Astrocyte of the spinal cord (primary cell): ENCODE results near the gene SLC4A4.

ENCODE experiments used
- DNase-seq: peaks from one replicate; pipeline ENCODE4 v3.0.0; 2011; ENCODE audit warnings: low read depth, low spot score
- H3K4me3 ChIP-seq: 2 replicates; pipeline ENCODE4 v1.5.1; 2011; ENCODE audit warnings: low read depth, mild to moderate bottlenecking, low read length, moderate library complexity
- in situ Hi-C: cut with HindIII; loops from 2 replicates; pipeline ENCODE4 v1.10.0; 2017; ENCODE audit warnings: low sequenced_read_pairs
- TF ChIP-seq, protein P1 (sequence below): IDR thresholded peaks from 2 replicates; pipeline ENCODE4 v1.5.1; 2012; ENCODE audit warnings: low read depth, mild to moderate bottlenecking, low read length, inconsistent platforms

The SLC4A4 gene

DNA sequence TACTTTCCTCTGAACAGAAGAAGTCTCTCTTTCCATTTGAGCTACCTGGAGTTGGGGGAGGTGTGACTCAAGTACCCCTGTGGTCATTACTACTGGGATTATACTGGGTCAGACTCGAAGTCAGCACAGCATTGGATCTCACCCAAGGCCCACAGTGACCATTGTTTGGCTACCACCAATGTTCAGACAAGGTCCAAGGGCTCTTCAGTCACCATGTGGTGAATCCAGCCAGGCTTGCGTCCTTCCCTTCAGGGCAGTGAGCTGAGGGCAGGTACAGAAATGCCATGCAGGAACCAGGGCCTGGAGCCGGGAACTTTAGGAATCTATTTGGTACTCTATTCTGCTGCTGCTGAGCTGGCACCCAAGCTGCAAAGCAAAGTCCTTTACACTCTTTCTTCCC, 5.5 kb upstream of the SLC4A4 start:
- DNase-seq = no peak
- in situ Hi-C loops = no loop called here
- TF ChIP-seq, protein P1, sequence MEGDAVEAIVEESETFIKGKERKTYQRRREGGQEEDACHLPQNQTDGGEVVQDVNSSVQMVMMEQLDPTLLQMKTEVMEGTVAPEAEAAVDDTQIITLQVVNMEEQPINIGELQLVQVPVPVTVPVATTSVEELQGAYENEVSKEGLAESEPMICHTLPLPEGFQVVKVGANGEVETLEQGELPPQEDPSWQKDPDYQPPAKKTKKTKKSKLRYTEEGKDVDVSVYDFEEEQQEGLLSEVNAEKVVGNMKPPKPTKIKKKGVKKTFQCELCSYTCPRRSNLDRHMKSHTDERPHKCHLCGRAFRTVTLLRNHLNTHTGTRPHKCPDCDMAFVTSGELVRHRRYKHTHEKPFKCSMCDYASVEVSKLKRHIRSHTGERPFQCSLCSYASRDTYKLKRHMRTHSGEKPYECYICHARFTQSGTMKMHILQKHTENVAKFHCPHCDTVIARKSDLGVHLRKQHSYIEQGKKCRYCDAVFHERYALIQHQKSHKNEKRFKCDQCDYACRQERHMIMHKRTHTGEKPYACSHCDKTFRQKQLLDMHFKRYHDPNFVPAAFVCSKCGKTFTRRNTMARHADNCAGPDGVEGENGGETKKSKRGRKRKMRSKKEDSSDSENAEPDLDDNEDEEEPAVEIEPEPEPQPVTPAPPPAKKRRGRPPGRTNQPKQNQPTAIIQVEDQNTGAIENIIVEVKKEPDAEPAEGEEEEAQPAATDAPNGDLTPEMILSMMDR = no peak

DNA sequence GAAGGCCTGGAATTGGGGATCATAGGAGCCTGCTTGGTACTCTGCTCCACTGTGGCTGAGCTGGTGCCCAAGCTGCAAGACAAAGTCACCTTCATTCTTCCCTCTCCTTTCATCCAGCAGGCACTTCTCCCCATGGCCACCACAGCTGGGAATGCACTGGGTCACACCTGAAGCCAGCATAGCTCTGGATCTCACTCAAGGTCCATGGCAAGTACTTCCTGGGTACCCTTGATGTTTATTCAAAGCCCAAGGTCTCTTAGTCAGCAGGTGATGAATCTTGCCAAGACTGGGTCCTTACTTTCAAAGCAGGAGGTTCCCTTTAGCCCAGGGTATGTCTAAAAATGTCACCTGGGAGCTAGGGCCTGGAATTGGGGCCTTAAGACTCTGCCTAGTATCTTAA, 4.9 kb upstream of the SLC4A4 start:
- in situ Hi-C loops = no loop called here
- TF ChIP-seq, protein P1 = no peak
- DNase-seq = no peak
- no peak overlapping the region for H3K4me3 ChIP-seq

More for the DNA sequence above, 5.5 kb upstream of the SLC4A4 start:
- no peak overlapping the region for H3K4me3 ChIP-seq

DNA sequence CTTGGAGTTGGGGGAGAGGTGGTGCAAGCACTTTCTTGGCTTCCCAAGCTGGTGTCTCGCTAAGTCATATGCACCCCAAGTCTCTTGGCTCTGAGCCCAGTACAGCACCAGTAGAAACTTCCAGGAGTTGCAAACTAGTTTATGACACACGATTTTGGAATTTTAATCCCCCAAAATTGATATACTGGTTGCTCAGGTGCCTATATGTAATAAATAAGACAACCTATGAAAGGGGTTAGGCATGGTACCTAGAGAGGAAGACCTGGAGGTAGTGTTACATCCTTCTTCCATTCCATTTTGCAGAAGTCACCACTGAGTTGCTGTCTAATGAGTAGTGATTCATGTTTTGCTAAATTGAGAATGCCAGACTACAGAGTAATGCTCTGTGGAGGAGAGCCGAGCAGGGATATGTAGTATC, 4.3 kb upstream of the SLC4A4 start:
- DNase-seq = peak; percentile 15
- TF ChIP-seq, protein P1 = no peak
- no peak overlapping the region for H3K4me3 ChIP-seq
- in situ Hi-C loops = no loop called here

DNA sequence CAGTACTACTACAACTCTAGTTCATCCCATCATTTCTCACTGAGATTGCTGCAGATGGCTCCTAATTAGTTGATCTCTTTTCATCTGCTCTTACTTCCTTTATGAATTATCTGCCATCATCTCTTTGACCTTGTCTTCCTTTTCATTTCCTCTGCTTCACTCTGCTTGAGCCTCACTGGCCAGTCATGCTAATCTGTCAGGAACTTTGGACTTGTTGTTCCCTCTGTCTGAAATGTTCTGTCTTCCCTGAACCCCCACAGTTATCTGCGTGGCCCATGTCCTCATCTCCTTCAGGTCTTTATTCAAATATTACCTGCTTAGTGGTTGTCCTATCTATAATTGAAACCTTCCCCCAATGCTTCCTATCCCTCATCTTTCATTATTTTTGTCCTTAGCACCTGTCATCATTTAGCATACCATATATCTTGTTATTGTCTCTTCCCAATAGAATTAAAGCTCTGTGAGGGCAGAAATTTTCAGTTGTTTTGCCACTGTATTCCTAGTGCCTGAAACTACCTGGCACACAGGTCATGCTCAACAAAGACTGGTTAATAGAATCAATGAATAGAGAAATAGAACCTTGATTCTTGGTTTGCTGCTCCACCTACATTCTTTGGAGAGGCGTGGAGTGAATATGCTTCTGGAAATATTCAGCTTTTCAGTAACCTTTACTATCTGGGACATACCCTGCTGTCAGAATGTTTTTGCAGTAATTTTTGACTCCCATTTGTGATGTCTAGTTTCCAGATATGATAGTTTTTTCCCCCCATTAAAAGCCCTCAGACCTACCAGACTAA, 5.0 kb downstream of the SLC4A4 start:
- TF ChIP-seq, protein P1 = no peak
- H3K4me3 ChIP-seq = no peak overlapping the region
- no peak for DNase-seq
- in situ Hi-C loops = no loop called here

DNA sequence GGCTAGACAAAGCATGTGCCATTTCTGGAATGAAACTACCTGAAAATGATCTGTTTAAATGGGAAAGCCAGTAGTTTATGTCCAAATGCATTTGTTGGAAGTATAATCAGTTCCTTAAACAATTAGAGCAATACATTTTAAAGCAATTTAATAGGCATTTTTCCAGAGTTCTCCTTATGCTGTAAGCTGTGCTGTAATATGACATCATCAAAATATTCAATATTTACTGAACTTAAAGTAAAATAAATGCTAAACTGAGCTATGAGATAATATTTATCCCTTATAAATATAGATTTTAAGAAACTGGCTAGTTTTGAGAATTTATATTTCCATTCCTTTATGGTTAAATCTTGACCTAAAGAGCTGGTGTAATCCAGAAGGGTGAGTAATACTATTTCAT, 7.9 kb downstream of the SLC4A4 start:
- in situ Hi-C loops = no loop called here
- no peak overlapping the region for H3K4me3 ChIP-seq
- DNase-seq = no peak
- TF ChIP-seq, protein P1 = no peak

DNA sequence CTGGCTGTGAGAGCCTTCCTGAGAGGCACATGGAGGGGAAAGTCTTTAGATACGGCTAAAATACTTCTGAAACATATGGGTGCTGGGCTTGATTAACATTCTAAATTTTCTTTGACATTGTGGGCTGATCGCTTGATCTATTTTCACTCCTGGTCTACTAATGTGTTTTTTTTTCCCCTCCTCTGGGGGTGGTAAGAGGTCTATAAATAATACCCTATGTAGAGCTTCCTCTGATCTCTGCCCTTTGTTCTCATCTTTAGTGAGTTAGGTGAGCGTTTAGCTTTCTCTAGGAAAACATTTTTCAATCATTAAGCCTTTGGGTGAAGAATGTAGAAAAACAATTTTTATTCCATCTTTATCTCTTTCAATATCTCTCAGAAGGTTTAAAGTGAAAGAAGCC, 9.8 kb downstream of the SLC4A4 start:
- H3K4me3 ChIP-seq = no peak overlapping the region
- TF ChIP-seq, protein P1 = no peak
- in situ Hi-C loops = no loop called here
- DNase-seq = no peak

DNA sequence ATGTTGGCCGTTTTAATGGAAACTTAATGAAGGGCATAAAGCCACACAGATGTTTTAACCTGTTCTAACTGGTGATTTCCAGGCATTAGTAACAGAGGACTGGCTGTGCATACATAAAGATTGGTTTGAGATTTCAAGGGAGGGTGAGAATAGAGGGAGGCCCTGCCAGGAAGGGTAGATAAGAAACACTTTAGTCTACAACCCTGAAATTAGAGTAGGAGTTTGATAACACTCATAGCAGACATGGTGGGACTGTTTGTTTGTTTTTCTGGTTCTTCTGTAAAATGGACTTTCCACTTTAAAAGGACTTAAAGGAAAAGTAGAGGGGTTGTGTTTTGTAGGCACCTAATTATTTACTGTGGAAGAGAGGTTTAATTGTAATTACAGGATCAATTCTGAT, 16.2 kb downstream of the SLC4A4 start:
- no peak overlapping the region for H3K4me3 ChIP-seq
- TF ChIP-seq, protein P1 = no peak
- DNase-seq = no peak
- in situ Hi-C loops = no loop called here
